Cardiac muscle cell (in vitro differentiated cells and primary cell): ENCODE results near the gene SMIM9. TPM values are rescaled to one million over a fixed set of nuclear protein-coding genes. Genes with fewer than 3 reads are reported as not detected.
A peak's percentile ranks its signal among the peaks of the same experiment; 100 is the strongest.
"Not testable (repeated sequence)": the region's sequence is repeated elsewhere in the genome, so short reads cannot be mapped to it uniquely, and the experiment has no call there.

Experiments
- DNase-seq, 2 donors: peaks; one replicate each; pipeline versions ENCODE4 v3.0.0 to v3.0.0-alpha.2; 2010 to 2017; ENCODE audit warnings: low read depth in 1 of 2, low spot score in 1 of 2
- H3K27ac ChIP-seq: fragments of 200-600 bp; sonication (generic); 2 replicates; pipeline ENCODE4 v1.5.1; 2016
- H3K27me3 ChIP-seq: fragments of 200-600 bp; sonication (generic); 2 replicates; pipeline ENCODE4 v1.6.0; 2016; ENCODE audit warnings: control low read depth
- H3K36me3 ChIP-seq: fragments of 200-600 bp; sonication (generic); 2 replicates; pipeline ENCODE4 v1.5.1; 2016; ENCODE audit warnings: control low read depth
- H3K4me1 ChIP-seq: fragments of 200-600 bp; sonication (generic); 2 replicates; pipeline ENCODE4 v1.8.1; 2017; ENCODE audit warnings: low read depth, mild to moderate bottlenecking, mixed run types
- H3K4me3 ChIP-seq: fragments of 200-600 bp; sonication (generic); 2 replicates; pipeline ENCODE4 v1.5.1; 2016; ENCODE audit warnings: mild to moderate bottlenecking
- H3K9me3 ChIP-seq: fragments of 200-600 bp; sonication (generic); 2 replicates; pipeline ENCODE4 v1.5.1; 2017; ENCODE audit warnings: low read depth, mild to moderate bottlenecking, control low read depth
- polyA plus RNA-seq: library from polyadenylated mRNA; unstranded; fragments of >200 nt; fragmentation: Nextera tagmentation; extraction: Ambion mirVana; gene quantifications from 2 replicates; pipeline ENCODE4 v1.2.1, GENCODE V29; 2016
- total RNA-seq: library from RNA; depleted of rRNA; stranded (reverse); fragments of >200 nt; gene quantifications from 2 replicates; pipeline ENCODE4 v1.2.3, GENCODE V29; 2016
- TF ChIP-seq, protein P1 (sequence below): IDR thresholded peaks from 2 replicates; pipeline ENCODE4 v1.5.1; 2012; ENCODE audit warnings: low read depth, mild to moderate bottlenecking, low read length

Gene SMIM9
- total and polyA plus RNA-seq, 2 experiments from 2014 or later: not detected

DNA sequence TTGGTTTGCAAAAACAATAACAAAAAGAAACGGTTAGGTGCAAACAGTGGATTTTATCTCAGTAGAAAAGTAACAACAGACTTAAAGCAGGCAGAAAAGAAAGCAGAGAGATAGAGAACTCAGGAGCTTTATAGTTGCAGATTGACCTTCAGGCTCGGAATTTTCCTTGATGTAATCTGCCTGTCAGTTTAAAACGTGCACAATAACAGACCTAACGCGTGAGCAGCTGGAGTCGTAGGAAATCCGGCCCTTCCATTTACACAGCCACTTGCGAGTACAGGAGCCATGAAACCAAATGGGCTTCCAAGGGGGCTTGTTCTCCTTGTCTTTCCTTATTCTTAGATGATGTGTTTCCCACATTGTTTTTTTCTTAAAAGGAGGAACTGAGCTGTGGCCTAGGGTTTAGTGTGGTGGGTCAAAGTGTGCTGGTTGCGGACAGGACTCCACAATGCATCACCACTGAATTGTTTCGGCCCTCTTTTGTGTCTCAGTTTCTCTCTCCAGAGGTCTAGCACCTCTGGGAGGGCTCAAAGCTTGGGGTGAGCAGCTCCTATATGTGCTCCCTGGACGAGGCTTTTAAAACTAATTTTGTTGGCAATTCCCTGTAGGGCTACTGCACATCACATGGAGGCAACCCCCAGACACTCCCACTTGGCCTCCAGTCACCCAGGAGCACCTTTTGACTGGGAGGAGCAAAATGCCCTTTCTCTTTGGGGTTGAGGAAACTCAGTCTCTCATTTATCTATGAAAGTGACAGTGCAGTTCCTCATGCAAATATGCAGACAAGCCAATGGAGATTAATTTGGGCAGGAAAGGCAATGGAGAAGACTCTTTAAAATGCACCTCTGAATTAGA, 15.3 kb downstream of the SMIM9 start:
- Histone ChIP-seq H3K36me3 (no peaks in the 10 kb centered on the region), H3K9me3 (peaks cover 3% of the 10 kb centered on the region), H3K4me1 (no peaks in the 10 kb centered on the region), H3K27ac (no peak overlapping the region), H3K4me3 (no peak overlapping the region), H3K27me3 (no peaks in the 10 kb centered on the region)
- TF ChIP-seq, protein P1, sequence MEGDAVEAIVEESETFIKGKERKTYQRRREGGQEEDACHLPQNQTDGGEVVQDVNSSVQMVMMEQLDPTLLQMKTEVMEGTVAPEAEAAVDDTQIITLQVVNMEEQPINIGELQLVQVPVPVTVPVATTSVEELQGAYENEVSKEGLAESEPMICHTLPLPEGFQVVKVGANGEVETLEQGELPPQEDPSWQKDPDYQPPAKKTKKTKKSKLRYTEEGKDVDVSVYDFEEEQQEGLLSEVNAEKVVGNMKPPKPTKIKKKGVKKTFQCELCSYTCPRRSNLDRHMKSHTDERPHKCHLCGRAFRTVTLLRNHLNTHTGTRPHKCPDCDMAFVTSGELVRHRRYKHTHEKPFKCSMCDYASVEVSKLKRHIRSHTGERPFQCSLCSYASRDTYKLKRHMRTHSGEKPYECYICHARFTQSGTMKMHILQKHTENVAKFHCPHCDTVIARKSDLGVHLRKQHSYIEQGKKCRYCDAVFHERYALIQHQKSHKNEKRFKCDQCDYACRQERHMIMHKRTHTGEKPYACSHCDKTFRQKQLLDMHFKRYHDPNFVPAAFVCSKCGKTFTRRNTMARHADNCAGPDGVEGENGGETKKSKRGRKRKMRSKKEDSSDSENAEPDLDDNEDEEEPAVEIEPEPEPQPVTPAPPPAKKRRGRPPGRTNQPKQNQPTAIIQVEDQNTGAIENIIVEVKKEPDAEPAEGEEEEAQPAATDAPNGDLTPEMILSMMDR: no peak
- peak in 1 of 2 donors; percentile 6 for DNase-seq

DNA sequence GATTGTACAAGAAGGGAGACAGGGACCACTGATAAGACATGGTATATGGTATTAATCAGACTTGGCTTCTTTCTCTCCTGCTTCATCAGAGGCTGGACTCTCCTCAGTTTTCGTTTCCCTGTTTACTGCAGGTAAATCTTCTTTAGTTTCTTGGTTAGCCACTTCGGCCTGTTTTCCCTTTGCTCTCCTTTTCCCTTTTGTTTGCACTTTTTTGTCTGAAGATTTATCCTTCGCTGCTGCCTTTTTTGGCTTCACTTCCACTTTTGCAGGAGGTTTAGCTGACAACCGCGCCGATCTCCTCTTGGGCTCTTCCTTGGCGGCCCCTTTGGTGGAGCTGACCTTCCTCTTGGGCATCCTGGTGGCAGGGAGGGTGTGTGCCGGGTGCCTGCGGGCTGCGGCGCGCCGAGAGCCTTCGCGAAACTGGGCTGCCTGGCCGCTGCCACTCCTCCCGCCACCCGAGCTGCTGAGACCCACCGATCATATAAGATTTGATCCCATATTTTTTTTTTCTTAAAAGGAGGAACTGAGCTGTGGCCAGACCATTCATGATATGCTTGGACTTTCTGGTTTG, 17.3 kb downstream of the SMIM9 start:
- not testable (repeated sequence) for H3K27ac ChIP-seq, DNase-seq, H3K4me1 ChIP-seq, H3K27me3 ChIP-seq, H3K9me3 ChIP-seq, H3K4me3 ChIP-seq, H3K36me3 ChIP-seq

DNA sequence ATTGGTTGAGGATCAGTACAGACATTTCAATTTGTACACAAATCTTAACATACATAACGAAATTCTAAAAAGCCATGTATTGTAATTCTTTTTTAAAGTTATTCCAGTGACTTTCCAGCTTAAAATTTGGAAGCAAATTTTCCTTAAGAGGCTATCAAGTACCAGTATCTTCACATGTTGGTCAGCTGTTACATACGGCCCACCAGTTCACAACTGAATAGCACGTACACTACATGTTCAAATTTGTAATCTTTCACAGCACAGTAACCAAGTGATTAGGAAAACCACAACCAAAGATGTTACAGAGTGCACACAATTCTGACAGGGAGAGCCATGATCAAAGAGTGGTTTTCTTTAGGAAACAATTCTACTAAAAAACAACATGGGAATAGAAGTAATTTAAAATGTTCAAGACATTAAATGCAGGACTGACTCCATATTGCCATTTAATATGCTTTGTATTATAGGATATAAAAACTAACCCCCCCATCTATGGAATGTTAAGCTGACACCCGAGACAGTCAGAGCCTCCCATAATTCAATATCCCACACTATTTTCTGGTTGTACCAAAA, 18.1 kb downstream of the SMIM9 start:
- not testable (repeated sequence) for H3K27ac ChIP-seq, DNase-seq, H3K4me3 ChIP-seq, H3K36me3 ChIP-seq, H3K27me3 ChIP-seq, H3K9me3 ChIP-seq, H3K4me1 ChIP-seq

DNA sequence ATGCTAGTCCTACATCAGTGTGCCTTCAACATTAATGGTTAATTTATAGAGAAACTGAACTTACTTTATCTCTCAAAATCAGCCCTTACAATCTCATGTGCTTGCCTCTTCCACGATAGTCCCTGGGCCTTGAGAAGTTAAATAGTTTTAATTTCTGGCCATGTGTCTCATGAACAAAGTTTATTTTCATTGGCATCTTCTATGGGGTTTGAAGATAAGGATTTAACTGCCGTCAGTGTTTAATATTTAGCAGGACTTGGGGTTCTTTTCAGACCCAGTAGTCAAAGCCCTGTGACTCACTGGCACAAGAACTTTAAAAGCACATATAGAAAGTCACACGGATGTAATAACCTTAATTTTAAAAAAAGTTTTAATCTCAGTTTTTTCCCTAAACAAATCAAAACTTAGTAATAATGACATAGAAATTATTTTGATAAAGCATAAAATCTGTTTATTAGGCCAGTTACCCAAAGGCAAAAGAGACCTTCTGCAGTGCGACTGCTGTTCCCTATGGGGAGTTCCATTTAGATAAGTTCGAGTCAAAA, 19.1 kb downstream of the SMIM9 start:
- no peaks in the 10 kb centered on the region for H3K36me3 ChIP-seq
- TF ChIP-seq, protein P1: no peak
- no peaks in the 10 kb centered on the region for H3K9me3 ChIP-seq
- H3K4me3 ChIP-seq: no peak overlapping the region
- peak in 1 of 2 donors; percentile 44 for DNase-seq
- H3K27ac ChIP-seq: no peak overlapping the region
- H3K4me1 ChIP-seq: no peaks in the 10 kb centered on the region
- no peaks in the 10 kb centered on the region for H3K27me3 ChIP-seq

DNA sequence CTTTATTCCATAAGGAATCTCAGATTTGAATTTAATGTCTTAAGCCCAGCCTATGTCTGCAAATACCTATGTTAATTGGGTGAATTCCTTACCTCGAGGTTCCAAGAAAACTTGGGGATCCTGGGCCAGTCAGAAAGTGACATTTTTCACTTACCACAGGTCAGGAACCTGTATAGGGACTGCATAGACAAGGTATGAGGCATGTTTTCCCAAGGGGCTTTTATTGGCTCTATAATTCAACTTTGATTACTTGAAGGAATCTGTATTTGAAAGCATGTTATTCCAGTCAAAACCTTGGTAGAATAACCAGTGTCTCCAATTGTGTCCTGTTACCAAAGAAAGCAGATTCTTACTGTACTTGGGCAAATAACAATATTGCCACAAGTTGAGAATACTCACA, 20.7 kb downstream of the SMIM9 start:
- TF ChIP-seq, protein P1: no peak
- H3K4me1 ChIP-seq: no peaks in the 10 kb centered on the region
- no peak overlapping the region for H3K27ac ChIP-seq
- H3K4me3 ChIP-seq: no peak overlapping the region
- H3K9me3 ChIP-seq: no peaks in the 10 kb centered on the region
- DNase-seq: no peak
- H3K27me3 ChIP-seq: no peaks in the 10 kb centered on the region
- no peaks in the 10 kb centered on the region for H3K36me3 ChIP-seq

DNA sequence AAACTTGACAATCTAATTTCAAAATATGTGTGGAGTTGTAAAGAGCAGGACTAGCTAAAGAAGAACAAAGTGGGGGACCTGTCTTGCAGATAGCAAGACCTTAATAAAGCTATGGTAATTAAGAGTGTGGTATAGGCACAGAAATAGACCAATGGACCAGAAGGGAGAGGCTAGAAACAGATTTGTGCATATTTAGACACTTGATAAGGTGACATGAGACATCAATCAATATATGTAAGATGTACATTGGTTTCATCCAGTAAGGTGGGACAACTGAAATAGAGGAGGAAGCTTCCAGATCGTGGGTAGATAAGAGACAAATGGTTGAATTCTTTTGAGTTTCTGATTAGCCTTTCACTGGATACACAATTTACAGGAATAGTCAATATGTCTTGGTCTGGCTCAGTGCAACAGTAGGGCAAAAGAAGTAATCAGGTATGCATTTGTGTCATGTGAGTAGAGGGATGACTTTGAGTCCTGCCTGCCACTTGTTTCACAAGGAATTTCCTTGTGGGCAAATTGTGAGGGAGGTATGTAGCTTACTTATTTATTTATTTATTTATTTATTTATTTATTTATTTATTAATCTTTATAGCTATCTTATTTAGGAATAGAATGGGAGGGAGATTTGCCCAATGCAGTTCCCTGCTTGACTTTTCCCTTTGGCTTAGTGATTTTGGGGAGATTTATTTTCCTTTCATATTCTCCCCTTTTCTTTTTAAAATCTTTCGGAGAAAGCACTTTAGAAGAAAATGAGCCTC, 21.9 kb downstream of the SMIM9 start:
- TF ChIP-seq, protein P1: no peak
- H3K4me1 ChIP-seq: no peaks in the 10 kb centered on the region
- no peak overlapping the region for H3K27ac ChIP-seq
- DNase-seq: no peak
- no peak overlapping the region for H3K4me3 ChIP-seq
- no peaks in the 10 kb centered on the region for H3K27me3 ChIP-seq
- H3K9me3 ChIP-seq: no peaks in the 10 kb centered on the region
- H3K36me3 ChIP-seq: no peaks in the 10 kb centered on the region
